ENCODE results near the gene LIN52. TPM values are rescaled to one million over a fixed set of nuclear protein-coding genes. Genes with fewer than 3 reads are reported as not detected.

Gene LIN52
- total and polyA plus RNA-seq, 2 experiments from 2014 or later, result 8.6 to 10.8 TPM

DNA sequence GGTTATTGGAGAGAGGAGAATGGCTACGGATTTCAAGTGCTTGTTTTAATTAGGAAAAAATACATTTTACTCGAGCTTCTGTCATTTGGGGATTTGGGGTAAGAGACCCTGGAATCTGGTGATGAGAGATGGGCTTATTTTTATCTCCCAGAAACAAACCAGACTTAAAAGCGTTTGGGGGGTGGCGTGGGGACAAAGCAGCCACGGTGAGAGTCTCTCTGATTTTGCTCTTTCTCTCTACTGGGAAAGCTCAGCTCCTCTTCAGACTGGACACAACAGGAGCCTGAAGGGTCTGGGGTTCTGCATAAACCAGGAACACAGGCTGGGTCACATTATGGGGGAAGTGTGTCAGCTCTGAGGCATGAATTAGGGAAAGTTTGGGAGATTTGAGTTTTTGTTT is 158.3 kb downstream of the LIN52 start (continued):
- TF ChIP-seq, protein P1, sequence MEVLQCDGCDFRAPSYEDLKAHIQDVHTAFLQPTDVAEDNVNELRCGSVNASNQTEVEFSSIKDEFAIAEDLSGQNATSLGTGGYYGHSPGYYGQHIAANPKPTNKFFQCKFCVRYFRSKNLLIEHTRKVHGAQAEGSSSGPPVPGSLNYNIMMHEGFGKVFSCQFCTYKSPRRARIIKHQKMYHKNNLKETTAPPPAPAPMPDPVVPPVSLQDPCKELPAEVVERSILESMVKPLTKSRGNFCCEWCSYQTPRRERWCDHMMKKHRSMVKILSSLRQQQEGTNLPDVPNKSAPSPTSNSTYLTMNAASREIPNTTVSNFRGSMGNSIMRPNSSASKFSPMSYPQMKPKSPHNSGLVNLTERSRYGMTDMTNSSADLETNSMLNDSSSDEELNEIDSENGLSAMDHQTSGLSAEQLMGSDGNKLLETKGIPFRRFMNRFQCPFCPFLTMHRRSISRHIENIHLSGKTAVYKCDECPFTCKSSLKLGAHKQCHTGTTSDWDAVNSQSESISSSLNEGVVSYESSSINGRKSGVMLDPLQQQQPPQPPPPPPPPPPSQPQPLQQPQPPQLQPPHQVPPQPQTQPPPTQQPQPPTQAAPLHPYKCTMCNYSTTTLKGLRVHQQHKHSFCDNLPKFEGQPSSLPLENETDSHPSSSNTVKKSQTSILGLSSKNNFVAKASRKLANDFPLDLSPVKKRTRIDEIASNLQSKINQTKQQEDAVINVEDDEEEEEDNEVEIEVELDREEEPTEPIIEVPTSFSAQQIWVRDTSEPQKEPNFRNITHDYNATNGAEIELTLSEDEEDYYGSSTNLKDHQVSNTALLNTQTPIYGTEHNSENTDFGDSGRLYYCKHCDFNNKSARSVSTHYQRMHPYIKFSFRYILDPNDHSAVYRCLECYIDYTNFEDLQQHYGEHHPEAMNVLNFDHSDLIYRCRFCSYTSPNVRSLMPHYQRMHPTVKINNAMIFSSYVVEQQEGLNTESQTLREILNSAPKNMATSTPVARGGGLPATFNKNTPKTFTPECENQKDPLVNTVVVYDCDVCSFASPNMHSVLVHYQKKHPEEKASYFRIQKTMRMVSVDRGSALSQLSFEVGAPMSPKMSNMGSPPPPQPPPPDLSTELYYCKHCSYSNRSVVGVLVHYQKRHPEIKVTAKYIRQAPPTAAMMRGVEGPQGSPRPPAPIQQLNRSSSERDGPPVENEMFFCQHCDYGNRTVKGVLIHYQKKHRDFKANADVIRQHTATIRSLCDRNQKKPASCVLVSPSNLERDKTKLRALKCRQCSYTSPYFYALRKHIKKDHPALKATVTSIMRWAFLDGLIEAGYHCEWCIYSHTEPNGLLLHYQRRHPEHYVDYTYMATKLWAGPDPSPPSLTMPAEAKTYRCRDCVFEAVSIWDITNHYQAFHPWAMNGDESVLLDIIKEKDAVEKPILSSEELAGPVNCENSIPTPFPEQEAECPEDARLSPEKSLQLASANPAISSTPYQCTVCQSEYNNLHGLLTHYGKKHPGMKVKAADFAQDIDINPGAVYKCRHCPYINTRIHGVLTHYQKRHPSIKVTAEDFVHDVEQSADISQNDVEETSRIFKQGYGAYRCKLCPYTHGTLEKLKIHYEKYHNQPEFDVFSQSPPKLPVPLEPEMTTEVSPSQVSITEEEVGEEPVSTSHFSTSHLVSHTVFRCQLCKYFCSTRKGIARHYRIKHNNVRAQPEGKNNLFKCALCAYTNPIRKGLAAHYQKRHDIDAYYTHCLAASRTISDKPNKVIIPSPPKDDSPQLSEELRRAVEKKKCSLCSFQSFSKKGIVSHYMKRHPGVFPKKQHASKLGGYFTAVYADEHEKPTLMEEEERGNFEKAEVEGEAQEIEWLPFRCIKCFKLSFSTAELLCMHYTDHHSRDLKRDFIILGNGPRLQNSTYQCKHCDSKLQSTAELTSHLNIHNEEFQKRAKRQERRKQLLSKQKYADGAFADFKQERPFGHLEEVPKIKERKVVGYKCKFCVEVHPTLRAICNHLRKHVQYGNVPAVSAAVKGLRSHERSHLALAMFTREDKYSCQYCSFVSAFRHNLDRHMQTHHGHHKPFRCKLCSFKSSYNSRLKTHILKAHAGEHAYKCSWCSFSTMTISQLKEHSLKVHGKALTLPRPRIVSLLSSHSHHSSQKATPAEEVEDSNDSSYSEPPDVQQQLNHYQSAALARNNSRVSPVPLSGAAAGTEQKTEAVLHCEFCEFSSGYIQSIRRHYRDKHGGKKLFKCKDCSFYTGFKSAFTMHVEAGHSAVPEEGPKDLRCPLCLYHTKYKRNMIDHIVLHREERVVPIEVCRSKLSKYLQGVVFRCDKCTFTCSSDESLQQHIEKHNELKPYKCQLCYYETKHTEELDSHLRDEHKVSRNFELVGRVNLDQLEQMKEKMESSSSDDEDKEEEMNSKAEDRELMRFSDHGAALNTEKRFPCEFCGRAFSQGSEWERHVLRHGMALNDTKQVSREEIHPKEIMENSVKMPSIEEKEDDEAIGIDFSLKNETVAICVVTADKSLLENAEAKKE (CRISPR knock-in tag; IDR thresholded peaks at IDR 0.05), result no peak
- TF ChIP-seq POLR2AphosphoS5 (IDR thresholded peaks at IDR 0.05; ENCODE audit: low read depth), result no peak

DNA sequence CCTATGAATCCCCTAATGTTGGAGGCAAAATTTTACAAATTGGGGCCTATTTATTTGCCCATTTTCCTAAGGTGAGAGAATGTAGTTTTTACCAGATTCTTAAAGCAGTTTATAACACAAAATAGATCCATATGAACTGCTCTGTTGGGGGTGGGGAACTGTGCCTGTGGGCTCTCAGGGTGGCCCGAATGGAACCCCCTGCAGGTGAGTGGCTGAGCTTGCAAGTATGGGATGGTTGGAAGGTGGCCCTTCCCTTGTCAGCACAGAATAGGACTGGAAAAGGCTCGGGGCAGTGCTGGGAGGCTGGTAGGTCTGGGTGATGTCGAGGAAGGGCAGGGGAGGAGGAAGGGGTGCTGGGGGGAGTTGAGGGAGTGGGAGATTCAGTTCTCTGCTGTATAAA is 159.4 kb downstream of the LIN52 start:
- 0 out of 2 replicates have a peak, but pooled peaks cover 8% of the 10 kb centered on the region for H4K20me1 ChIP-seq (replicated peaks; ENCODE audit: insufficient read depth)
- H3K4me3 ChIP-seq, result peak overlapping the region; percentile 3; the same call in 1 of the 2 replicates
- Mint-ChIP-seq H3K9me3 (peaks cover 8% of the 10 kb centered on the region), H3K36me3 (ENCODE audit: low read depth) (peaks cover 2% of the 10 kb centered on the region; the same call in 1 of the 3 replicates), H3K4me3 (no peak overlapping the region), H3K4me1 (peaks cover 53% of the 10 kb centered on the region), H3K27ac (no peak overlapping the region), H3K27me3 (ENCODE audit: insufficient read depth, low read depth, poor library complexity) (peaks cover 74% of the 10 kb centered on the region)
- H3K9me2 ChIP-seq (ENCODE audit: insufficient read depth), result no peaks in the 10 kb centered on the region
- H3K36me3 ChIP-seq (ENCODE audit: insufficient read depth), result no peaks in the 10 kb centered on the region
- peaks cover 48% of the 10 kb centered on the region for H3K4me1 ChIP-seq (ENCODE audit: insufficient read depth)
- no peak overlapping the region for H3K27ac ChIP-seq (ENCODE audit: low read depth)
- TF ChIP-seq, protein P1 (CRISPR knock-in tag; IDR thresholded peaks at IDR 0.05), result no peak
- TF ChIP-seq, protein P2, sequence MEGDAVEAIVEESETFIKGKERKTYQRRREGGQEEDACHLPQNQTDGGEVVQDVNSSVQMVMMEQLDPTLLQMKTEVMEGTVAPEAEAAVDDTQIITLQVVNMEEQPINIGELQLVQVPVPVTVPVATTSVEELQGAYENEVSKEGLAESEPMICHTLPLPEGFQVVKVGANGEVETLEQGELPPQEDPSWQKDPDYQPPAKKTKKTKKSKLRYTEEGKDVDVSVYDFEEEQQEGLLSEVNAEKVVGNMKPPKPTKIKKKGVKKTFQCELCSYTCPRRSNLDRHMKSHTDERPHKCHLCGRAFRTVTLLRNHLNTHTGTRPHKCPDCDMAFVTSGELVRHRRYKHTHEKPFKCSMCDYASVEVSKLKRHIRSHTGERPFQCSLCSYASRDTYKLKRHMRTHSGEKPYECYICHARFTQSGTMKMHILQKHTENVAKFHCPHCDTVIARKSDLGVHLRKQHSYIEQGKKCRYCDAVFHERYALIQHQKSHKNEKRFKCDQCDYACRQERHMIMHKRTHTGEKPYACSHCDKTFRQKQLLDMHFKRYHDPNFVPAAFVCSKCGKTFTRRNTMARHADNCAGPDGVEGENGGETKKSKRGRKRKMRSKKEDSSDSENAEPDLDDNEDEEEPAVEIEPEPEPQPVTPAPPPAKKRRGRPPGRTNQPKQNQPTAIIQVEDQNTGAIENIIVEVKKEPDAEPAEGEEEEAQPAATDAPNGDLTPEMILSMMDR (conservative IDR thresholded peaks at IDR 0.05; ENCODE audit: low read depth in 2 of 2), result peak; percentile 28 to 58
- peak overlapping the region; percentile 91 for H3K4me2 ChIP-seq
- peaks cover 17% of the 10 kb centered on the region; the same call in 1 of the 2 replicates for H3F3A ChIP-seq (replicated peaks; ENCODE audit: low read depth)
- peaks cover 62% of the 10 kb centered on the region for H3K27me3 ChIP-seq (ENCODE audit: insufficient read depth)
- ATAC-seq (peak; percentile 29), DNase-seq (ENCODE audit: low spot score) (peak; percentile 70)
- no peak overlapping the region for H2AFZ ChIP-seq
- no peaks in the 10 kb centered on the region for H3K79me2 ChIP-seq (replicated peaks; ENCODE audit: insufficient read depth)

All from GM23338 (cell line).